GM19397 (cell line): ENCODE measurements around the gene TMEM19.

Experiments used
- ATAC-seq: cut with Tn5 transposase; IDR thresholded peaks from one replicate; pipeline ENCODE4 v1.9.1; 2021; ENCODE audit warnings: mild to moderate bottlenecking, moderate library complexity; ENCODE audit not compliant: unreplicated experiment

Gene TMEM19

DNA sequence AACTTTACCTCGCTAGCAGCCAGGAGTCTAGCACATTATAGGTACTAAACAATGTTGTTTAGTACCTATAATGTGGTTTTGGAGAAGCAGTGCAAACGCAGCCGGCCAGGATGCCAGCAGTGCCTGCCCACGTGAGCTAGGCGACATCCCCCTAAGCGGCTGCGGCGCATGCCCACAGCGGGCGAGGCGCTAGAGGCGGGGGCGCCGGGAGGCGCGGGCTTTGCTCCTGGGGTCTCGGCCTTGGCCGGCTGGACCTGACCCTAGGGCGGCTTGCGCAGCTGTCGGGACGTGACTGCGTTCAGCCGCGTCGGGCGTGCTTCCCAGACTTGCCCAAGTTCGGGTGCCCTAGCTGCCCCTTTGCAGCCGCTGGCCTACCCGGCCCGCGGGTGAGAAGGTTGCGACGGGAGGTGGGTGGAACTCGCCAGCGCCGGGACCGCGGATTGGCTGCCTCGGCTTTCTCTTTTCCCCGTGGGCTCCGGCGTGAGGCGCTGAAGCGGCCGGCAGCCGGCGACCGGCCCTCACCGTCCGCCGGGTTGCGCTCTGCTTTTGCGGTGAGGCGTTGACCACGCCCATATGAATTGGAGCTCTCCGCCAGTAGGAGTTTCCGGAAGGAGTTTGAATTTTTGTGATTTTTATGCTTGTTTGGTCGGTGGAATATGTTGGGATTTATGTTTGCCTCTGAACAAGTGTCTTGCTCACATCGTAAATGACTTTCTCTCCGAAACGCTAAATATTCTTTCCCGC lies at the start of gene TMEM19:
Gene TMEM19 (plus strand): TSS at position 169 of the 744 bp plus-strand sequence. CDS start 599 bp downstream, outside the sequence.
- peak; percentile 95 for ATAC-seq

DNA sequence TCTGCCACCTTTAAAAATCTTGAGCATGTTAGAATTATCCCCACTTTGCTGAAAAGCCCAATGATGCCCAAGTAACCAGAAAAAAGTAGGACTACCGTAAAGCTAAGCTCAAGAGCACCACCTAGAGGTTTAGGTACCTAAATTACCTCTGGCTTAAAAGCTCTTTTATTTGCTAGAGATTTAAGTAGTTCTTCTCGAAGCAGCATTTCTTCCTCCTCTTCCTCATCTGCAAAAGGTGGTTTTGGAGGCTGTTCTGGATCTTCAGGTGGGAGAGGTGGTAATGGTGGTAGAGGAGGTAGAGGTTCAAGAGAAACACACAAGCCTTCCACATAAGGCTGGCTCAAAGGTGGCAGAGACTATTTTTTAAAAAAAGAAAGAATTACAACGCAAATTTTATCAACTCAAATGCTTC lies 49.2 kb upstream of the TMEM19 start:
- peak; percentile 55 for ATAC-seq

DNA sequence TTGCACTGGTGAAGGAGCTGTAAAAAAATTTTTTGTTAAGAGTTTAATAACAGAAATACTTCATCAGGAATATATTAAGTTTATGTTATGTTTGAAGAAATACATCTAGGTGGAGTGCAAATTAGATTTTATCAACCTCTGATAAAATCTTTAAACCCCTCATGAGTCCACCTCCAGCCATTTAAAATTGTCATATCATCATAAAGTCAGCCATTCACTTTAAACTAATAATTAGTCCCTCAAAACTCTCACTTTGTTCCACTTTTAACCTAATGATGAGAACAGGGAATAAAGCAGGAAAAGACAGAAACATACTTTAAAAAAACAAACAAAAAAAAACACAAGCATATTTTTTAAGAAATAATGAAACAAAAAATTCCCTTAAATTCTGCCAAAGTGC lies 47.4 kb upstream of the TMEM19 start:
- no peak for ATAC-seq

DNA sequence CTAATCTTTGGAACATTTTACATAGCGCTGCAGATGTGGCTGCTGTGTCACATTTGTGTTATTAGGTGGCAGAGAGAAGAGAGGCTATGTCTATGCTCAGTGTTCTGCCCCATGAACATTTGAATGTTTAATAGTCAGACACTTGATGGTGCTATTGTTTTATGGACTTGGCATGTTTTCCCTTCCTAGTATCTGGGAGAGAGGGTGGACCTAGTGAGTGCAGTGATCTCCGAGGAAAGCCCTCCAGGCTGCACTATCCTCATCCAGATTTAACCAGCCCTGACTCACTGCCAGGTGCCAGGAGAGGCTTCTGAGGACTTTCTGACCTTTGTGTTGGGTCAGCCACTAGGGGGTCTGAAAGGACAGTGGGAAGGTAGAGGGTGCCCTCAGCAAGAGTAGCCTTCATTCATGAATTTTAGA lies 46.5 kb upstream of the TMEM19 start:
- no peak for ATAC-seq

DNA sequence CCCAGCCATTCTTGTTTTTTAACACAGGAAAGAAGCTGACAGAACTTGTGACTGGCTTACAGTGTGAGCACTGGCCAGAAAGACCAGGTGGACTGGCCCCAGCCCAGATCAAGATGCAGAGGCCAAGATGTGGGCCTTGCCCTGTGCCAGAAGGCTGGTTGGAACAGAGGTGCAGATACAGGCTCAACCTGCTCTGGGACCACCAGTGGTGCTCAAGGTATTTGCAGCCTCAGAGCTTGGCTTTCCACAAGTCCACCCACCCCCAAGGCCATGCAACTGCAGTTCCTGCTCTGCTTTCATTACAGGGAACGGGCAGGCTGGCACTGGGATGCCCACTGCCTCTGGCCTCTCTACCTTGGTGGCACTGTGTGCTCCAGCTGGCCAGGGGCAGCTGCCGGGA lies 45.6 kb upstream of the TMEM19 start:
- ATAC-seq: no peak

DNA sequence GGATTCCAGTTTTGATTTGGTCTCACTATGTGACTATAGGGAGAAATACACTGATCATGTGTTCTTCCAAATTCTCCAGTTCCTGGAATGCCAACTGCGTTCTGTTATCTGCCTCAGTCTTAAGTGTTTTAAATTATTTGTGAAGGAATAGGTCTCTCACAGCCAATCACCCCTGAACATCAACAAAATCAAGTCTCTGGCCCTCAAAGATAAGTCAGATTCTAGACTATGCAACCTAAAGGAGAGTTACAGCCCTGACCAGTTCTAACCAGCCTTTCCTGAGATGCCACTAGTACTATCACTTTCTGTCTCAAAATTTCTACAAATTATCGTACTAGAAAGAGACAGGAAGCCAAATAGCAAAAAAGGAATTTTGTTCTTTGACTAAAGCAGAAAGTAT lies 44.5 kb upstream of the TMEM19 start:
- ATAC-seq: no peak

DNA sequence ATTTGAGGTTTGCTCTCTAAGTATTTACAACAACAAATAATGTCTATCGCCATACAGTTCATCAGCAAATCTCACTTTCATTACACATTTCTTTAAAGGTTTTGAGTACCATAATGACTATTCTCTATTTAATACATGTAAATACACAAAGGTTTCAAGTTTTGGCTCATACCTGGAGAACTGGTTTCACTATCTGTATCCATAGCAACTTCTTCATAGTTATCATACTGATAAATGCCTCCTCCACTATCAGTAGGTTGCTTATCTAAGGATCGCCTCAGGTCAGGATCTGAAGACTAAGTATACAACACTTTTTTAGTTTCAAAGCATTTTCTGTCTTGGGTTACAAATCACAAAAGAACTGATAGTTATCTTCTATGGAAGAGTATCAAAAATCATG lies 43.6 kb upstream of the TMEM19 start:
- ATAC-seq: no peak

DNA sequence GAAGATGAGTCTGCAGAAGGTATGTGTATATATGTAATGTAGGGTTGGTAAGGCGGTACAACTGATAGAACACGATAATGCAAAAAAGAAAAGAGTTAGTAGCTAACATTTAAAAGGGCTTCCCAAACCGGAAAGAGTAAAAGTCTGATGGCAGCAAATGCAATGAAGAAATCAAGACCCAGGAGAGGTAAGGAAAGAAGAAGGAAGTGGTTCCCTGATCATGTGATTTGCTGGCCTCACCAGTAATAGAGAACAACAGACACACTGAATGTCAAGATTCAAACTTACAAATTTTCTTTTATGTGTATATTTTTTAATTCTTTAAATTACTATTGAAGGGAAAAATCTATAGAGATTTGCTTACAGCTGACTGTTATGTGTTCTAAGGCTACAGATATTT lies 40.6 kb upstream of the TMEM19 start:
- ATAC-seq: no peak

DNA sequence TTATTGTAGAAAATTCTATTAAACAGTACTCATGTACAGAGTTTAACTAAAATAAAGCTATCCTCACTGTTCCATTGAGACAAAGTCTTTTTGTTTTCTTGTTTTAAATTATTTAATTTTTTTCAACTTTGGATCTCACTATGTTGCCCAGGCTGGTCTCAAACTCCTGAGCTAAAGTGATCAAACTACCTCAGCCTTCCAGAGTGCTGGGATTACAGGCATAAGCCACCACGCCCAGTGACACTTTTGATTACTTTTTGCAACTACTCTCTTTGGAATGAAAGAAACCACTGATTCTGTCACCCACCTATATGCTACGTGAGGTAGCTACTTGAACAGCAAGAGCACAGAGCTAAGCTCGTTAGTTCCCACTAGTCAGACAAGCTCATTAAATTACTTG lies 39.4 kb upstream of the TMEM19 start:
- no peak for ATAC-seq

DNA sequence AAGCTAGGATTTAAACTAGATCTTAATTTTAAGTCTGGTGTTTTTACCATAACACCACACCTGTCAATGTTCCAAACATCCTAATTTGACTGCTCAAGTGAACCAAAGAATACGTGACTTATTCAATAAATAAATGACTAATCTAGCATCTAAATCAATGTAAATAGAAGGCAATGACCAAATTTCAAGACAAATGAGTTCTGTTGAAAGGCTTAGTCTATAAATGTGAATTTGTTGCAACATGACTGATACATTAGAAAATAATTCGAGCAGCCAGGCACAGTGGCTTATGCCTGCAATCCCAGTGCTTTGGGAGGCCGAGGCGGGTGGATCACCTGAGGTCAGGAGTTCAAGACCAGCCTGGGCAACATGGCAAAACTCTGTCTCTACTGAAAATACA lies 37.3 kb upstream of the TMEM19 start:
- no peak for ATAC-seq

DNA sequence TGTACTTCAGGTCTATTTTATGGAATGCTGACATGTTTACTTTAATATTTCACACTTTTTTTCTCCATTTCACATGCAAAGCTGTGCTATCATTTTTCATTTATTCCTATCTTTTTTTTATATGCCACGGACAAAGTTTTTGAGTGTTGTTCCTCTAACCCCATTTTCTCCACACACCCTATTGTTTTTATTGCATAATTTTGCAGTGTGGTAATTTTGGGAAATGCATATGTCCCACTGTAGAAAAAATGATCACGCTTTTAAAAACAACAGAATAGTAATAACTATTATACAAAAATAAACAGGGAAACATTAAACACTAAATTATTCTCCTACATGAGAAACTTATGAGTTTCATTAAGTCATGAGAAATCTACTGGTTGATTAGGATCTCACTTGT lies 36.5 kb upstream of the TMEM19 start:
- ATAC-seq: no peak

DNA sequence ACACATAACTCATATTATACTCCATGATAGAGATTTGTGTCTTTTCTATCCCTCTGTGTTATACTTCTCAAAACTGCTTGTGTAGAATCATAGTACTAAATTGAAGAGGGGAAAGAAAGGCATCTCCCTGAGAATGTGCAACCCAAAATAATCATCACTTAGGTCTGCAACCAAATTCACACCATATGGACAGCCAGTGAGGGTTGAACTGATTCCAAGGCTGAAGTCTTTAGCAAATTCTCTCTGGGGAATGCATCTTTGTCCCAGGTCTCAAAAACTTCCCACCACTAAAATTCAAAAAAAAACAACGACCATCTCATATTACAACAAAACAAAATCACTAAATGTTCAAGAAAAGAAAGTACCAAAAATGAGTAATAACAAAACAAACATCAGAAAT lies 33.2 kb upstream of the TMEM19 start:
- ATAC-seq: no peak

DNA sequence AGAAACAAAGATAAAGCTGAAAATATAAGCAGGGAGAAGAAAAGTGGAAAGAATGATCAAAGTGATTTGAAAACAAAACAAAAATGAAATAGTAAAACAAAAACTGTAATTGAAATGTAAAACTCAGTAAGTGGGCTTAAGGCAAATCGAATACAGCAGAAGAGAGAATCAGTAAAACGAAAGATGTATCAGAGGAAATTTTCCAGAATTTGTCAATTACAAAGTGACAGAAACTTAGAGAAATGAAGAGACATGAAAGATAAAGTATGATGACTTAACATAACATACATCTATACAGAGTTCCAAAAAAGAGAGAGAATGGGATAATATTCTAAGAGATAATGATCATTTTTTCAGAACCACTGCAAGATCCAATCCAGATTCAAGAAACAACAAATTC lies 32.7 kb upstream of the TMEM19 start:
- ATAC-seq: no peak

DNA sequence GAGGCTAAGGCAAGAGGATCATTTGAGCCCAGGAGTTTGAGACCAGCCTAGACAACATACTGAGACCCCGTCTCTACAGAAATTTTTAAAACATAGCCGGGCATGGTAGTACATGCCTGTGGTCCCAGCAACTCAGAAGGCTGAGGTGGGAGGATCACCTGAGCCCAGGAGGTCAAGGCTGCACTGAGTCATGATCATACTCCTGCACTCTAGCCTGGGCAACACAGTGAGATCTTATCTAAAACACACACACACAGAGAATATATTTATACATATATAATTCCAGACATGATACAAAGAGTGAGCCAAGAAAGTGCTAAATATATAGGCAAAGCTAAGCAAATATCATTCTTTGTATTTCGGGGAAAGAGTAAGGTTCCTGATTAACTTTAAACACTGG lies 31.7 kb upstream of the TMEM19 start:
- no peak for ATAC-seq

DNA sequence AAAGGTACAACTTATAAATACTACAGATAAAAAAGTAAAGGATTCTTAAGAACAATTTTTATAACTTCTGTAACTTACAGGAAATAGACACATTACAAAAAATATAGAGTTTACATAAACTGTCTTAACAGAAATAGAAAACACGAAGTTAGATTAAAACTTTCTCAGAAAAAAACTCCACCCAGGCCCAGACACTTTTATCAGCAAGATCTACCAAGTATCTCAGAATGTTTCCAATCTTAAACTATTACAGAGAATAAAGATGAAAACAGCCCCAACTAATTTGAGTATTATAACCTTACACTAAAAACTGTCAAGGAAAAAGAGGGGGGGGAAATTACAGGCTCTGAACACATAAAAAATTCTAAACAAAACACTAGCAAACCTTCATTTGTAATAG lies 30.4 kb upstream of the TMEM19 start:
- no peak for ATAC-seq

DNA sequence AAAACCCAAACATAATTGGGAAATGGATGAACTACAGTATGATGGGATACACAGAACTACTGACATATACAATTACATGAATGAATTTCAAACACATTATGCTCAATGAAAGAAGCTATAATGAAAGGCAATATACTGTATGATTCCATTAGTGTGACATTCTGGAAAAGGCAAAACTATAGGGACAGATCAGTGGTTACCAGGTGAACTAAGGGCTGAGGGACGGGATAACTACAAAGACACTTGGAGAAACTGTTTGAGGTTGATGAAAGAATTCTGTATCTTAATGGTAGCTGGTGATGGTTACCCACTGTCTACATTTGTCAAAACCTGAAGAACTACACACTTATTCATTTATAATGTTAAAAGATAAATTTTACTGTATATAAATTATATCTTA lies 30.0 kb upstream of the TMEM19 start:
- ATAC-seq: no peak

DNA sequence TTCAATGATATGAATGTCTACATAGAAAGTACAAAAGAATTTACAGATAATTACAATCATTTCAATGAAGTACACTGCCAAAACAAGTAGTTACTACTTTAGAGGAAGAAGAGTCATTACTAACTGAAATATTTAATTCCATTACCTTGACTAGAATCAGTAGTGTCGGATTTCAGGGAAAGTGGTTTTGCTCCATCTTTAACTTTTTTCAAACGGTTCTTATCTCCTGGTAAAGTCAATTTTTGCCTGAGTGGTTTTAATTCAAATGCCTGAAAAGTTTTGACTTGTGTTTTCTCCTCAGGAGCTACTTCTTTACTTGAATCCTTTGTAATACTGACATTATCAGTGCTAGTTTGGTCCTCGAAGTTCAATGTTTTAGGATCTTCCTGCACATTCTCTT lies 29.1 kb upstream of the TMEM19 start:
- no peak for ATAC-seq

DNA sequence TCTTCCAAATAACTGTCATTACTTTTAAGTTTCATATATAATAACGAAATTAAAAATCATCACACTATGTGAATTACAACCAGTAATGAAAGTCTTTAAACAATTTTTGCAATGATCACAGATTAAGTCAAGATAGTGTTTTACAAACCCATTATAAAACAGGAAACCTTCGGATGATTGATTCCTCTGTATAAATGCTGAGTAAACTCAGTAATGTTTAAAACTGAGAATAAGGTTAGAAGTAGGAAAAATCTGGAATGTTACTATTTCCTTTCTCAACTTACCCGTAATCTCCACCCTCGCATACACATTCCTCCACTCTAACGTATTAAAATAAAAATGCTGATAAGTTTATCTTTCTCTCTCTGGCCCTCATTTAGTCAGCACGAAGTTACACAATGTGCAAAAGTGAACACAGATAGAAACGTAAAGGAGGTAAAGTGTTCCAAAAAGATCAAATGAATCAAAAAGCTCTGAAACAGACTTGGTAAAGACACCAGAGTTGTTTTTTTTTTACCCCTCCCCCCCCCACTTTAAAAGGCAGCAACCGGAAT lies 23.8 kb upstream of the TMEM19 start:
- no peak for ATAC-seq

DNA sequence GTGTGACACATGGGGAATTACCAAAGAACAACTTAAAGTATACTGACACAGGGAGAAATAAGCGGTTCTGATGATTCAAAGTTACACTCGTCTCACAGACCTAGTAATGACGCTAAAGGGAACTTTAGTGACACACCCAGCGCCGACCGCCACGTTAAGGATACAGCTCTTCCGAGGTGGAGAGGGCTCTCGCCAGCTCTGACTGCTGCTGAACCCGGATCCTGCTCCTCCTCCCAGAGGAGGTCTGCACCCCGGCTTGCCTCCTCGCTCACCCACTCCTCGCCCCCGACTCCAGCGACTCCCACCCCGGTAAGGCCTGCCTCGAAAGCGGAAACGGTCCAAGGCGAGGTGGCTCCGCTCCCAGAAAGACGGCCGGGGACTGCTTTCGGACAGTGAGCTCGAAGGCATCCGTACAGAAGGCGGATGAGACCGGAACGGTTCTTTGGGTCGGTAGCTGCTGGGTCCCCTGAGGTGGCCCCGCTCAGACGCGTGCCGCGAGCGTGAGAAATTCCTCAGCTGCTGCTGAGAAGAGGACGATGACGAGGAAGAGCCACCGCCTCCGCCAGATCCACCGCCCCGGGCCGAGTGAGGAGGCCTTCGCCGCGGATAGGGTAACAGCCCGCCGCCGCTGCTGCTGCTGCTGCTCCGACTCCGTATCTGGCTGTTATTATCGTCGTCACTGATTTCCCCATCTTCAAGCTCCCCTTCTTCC lies 22.9 kb upstream of the TMEM19 start:
- peak; percentile 23 for ATAC-seq

DNA sequence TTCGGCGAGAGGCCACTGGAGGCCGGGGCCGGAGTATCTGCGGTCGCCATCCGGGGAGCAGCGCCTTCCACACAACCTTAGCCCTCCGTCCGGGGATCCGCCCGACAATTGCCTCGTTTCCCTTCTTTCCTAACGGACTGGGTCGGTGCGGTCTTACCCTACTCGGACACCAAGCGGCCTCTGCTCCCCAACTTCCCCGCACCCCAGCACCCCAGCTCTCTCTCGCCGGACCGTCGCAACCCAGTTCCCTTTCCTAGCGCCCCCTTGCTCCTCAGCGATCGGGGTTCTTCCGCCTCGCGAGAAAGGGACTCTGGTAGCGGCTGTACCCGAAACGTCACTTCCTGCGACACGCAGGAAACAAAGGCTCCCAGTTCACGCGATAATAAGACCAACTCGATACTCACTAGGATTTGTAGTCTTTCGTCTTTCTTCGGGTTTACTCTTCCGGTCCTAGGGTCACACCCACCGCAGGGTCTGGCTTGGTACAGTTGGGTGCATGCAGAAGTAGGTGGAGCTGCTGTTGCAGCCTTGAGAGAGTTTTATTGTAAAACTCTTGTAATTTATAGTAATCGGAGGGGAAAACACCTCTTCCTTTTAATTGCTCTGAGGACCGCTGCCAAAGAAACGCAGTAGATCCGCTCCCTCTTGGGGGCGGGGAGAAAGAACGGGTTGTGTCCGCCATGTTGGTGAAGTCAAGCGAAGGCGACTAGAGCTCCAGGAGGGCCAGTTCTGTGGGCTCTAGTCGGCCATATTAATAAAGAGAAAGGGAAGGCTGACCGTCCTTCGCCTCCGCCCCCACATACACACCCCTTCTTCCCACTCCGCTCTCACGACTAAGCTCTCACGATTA lies 22.1 kb upstream of the TMEM19 start, which contains the start of the genes THAP2 and ZFC3H1:
Gene THAP2 (plus strand): TSS at position 741 of the 850 bp plus-strand sequence. CDS start 209 bp downstream, outside the sequence.
Gene ZFC3H1 (minus strand): TSS at position 288 of the 850 bp plus-strand sequence. CDS start 238 bp downstream, at position 50.
- ATAC-seq: peak; percentile 92
